Fibroblast of mammary gland (primary cell): ENCODE measurements around the gene ADGB.

Experiments used
- DNase-seq: peaks from one replicate; pipeline ENCODE4 v3.0.0-alpha.2; 2010; ENCODE audit warnings: low read depth
- H3K4me3 ChIP-seq: 2 replicates; pipeline ENCODE4 v1.5.1; 2011; ENCODE audit warnings: low read depth, mild to moderate bottlenecking, low read length, moderate library complexity; ENCODE audit not compliant: control insufficient read depth
- TF ChIP-seq, protein P1 (sequence below): conservative IDR thresholded peaks from 2 replicates; pipeline ENCODE4 v1.5.1; 2011; ENCODE audit warnings: low read depth, low read length, inconsistent platforms; ENCODE audit not compliant: control insufficient read depth, insufficient read depth

ADGB gene

DNA sequence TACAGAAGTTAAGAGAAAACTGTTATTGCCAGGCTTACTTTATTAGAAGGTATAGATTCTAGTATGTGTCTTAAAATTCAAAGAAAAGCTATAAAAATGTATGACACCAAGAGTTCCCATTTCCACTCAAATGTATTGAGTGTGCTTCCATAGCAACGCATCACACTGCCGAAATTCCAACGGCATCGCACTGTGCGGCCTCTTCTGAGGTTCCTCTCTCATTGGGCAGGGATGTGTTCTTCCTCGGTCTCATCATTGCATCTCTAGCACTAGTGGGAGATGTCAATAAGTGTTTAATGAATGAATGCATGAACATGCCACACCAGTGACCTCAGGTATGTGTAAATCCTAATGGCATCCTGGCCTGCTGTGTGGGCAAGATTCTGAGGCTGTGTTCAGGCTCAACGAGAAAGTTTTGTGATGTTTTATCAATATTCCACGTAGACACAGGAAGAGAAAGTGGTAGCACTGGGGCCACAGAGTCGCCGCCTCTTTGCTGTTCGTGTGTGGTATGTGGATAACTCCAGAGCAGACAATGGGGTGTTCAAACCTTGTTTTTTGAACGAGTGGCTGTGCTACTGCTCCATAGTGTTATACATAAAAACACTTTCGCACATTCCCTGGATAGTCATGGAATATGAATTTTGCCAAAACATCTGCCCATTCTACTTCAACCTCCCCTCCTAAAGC, 171.6 kb downstream of the ADGB start:
- DNase-seq: no peak
- TF ChIP-seq, protein P1, sequence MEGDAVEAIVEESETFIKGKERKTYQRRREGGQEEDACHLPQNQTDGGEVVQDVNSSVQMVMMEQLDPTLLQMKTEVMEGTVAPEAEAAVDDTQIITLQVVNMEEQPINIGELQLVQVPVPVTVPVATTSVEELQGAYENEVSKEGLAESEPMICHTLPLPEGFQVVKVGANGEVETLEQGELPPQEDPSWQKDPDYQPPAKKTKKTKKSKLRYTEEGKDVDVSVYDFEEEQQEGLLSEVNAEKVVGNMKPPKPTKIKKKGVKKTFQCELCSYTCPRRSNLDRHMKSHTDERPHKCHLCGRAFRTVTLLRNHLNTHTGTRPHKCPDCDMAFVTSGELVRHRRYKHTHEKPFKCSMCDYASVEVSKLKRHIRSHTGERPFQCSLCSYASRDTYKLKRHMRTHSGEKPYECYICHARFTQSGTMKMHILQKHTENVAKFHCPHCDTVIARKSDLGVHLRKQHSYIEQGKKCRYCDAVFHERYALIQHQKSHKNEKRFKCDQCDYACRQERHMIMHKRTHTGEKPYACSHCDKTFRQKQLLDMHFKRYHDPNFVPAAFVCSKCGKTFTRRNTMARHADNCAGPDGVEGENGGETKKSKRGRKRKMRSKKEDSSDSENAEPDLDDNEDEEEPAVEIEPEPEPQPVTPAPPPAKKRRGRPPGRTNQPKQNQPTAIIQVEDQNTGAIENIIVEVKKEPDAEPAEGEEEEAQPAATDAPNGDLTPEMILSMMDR: no peak
- no peak overlapping the region for H3K4me3 ChIP-seq

DNA sequence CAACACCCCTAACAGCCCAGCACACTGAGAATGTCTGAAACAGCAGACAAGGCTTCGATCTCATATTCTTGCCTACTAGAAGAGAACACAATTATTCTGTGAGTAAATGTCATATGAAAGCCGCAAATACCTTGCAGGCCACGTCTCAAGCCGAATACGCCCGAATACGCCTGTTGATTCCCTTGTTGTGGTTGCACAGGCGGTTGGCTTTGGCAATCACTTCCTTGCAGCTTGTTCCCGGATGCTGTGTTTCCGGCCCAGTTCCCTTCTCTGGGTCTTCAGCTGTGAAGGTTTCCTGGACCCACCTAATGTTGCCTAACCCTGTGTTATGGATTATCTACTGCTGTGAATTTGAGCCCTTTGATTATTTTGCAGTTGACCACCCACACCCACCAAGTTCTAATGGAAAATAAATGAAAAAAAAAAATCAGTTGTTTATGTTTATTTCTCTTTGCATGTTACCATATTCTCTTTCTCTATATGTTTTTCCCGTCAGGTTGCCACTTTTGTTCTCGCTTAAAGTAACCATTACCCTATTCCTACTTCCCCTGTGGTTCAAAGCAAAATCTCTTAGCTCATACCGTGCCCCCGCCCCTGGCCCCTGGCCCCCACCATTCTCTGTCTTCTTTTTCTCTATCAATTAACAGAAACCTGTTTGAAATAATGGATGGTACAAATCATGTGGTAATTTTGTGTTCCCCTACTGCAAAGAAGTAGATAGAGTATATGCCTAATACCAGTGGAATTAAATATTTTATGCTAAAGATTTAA, 172.4 kb downstream of the ADGB start:
- no peak overlapping the region for H3K4me3 ChIP-seq
- TF ChIP-seq, protein P1: no peak
- no peak for DNase-seq

DNA sequence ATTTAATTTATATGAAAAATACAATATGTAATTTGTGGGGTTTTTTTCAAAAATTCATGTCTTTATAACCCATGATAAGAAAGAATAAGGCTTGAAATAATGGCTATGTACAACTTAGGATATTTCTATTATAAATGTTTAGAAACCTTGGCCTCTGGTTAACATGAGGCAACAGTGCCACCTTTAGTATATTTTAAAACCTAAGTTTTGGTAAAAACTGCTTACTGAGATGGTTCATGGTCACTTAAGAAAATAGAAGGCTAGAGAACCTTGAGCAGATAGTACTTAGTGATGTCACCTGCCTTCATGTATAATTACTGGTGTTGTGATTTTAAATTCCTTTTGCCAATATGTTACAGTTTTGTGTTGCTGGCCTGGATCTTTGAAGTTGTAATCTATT, 176.4 kb downstream of the ADGB start:
- no peak overlapping the region for H3K4me3 ChIP-seq
- TF ChIP-seq, protein P1: peak; percentile 5
- peak; percentile 8 for DNase-seq

DNA sequence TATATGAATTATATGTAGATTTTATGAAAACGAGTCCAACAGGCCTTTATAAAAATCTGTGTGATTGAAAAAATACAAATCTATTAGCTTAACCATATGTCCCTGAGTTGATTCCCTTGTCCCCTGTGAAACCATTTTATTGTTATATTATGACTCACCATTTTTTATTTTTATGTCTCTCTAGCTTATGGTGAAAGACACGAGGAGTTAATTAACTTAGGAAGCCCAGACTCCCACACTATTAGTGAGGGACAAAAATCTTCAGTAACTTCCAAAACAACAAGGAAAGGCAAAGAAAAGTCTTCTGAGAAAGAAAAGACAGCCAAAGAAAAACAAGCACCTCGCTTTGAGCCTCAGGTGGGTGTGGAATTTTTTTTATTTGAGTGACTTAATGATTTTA, 183.1 kb downstream of the ADGB start:
- peak; percentile 10 for DNase-seq
- TF ChIP-seq, protein P1: no peak
- H3K4me3 ChIP-seq: no peak overlapping the region

DNA sequence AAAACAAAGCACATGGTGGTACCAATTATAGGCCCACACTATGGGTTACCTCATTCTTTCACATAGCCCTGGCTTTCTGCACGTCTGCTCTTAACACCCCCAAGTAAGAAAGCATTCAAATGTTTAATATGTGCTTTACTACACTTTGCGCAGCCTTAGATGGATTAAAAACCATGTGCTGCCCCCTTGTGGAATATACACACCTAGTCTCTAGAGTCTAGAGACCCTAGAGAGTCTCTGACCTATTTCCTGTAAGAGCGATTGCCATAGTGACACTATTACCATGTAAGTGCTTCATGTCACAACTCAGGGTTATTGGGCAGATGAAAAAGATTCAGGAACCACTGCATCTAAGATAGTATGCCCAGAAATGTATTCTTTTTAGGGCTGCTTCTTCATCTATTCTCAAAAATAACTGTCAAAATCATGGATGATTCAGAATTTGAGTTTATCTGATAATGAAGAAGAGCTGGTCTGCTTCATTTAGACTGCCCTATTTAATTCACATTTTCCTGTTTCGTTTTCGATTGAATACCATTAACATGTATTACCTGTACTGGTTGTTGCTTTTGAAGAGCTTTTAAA, 186.3 kb downstream of the ADGB start:
- no peak overlapping the region for H3K4me3 ChIP-seq
- peak; percentile 55 for DNase-seq
- TF ChIP-seq, protein P1: peak; percentile 67

DNA sequence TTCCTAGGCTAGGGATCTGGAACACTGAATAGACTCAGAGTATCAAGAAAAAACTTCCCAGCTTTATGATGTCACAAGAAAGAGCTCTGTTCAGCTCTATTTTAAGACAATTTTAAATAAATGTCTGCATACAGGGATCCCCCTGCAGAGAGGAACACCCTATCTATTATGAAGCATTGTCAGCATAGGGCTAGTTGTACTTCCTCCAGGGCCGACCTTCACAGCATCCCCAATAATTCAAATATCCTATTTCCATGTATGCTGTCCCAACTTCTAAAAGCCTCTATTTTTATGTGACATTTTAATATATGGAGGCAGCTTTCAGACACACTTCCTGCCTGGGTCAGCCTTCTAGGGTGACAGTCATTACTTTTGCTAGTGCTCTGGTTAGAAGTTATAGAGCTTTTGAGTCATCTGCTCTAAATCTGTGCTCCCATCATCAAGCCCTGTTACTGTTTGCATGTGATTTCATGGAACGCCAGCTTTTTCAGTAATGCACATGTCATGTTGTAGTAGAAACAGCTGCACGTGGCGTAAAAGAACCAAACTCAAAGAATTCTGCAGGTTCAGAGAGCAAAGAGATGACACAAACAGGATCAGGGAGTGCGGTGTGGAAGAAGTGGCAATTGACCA, 189.2 kb downstream of the ADGB start:
- peak; percentile 18 for DNase-seq
- TF ChIP-seq, protein P1: no peak
- no peak overlapping the region for H3K4me3 ChIP-seq
